ENCODE results near the gene DOC2B. TPM values are rescaled to one million over a fixed set of nuclear protein-coding genes. Genes with fewer than 3 reads are reported as not detected.

Gene DOC2B
- total RNA-seq, 2 experiments from 2014 or later: not detected

DNA sequence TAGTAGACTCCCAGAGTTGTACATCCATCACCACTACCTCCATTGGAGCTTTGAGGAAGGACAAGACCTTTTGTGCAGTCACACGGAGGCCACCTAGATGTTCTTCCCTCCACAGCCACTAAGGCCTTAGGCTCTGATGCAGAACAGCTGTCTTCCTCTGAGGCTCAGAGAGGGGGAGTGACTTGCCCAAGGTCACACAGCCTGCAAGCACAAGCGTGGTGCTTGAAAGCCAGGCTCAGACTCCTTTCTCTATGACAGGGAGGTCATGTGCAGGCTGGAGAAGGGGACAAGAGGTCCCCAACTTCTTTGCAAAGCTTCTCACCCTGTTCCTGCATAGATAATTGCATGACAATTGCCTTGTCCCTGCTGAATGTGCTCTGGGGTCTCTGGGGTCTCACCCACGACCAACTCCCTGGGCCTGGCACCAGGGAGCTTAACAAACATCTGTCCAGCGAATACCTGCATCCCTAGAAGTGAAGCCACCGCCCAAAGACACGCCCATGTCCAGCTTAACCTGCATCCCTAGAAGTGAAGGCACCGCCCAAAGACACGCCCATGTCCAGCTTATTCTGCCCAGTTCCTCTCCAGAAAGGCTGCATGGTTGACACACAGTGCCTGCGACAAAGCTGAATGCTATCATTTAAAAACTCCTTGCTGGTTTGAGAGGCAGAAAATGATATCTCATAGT is 31.4 kb downstream of the DOC2B start:
- TF ChIP-seq EZH2phosphoT487 (IDR thresholded peaks at IDR 0.05; ENCODE audit: borderline replicate concordance, low read depth, low read length): no peak
- TF ChIP-seq, protein P1, sequence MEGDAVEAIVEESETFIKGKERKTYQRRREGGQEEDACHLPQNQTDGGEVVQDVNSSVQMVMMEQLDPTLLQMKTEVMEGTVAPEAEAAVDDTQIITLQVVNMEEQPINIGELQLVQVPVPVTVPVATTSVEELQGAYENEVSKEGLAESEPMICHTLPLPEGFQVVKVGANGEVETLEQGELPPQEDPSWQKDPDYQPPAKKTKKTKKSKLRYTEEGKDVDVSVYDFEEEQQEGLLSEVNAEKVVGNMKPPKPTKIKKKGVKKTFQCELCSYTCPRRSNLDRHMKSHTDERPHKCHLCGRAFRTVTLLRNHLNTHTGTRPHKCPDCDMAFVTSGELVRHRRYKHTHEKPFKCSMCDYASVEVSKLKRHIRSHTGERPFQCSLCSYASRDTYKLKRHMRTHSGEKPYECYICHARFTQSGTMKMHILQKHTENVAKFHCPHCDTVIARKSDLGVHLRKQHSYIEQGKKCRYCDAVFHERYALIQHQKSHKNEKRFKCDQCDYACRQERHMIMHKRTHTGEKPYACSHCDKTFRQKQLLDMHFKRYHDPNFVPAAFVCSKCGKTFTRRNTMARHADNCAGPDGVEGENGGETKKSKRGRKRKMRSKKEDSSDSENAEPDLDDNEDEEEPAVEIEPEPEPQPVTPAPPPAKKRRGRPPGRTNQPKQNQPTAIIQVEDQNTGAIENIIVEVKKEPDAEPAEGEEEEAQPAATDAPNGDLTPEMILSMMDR (conservative IDR thresholded peaks at IDR 0.05; ENCODE audit: low read length): no peak
- H3K36me3 ChIP-seq (ENCODE audit: insufficient read depth, low read length): no peaks in the 10 kb centered on the region
- ChIA-PET POLR2A (no interaction called here), CTCF (ENCODE audit: unreplicated experiment) (no interaction called here)
- no peaks in the 10 kb centered on the region for H3K9me2 ChIP-seq (ENCODE audit: insufficient read depth, low read length)
- H2AFZ ChIP-seq (ENCODE audit: low read length): no peak overlapping the region
- H3K27ac ChIP-seq (ENCODE audit: low read depth, low read length, poor library complexity, severe bottlenecking): no peak overlapping the region
- no peak for DNase-seq (ENCODE audit: low spot score)
- no peak overlapping the region for H3K4me3 ChIP-seq (ENCODE audit: low read depth, low read length, poor library complexity, severe bottlenecking)
- H3K4me2 ChIP-seq (ENCODE audit: low read length): no peak overlapping the region
- H3K79me2 ChIP-seq (ENCODE audit: insufficient read depth, low read depth, low read length): no peaks in the 10 kb centered on the region
- BruUV-seq (replicated peaks): no TSS peak
- no peaks in the 10 kb centered on the region for H3K9me3 ChIP-seq (ENCODE audit: low read length)
- no peaks in the 10 kb centered on the region for H4K20me1 ChIP-seq (ENCODE audit: insufficient read depth, low read length)
- no peaks in the 10 kb centered on the region for H3K4me1 ChIP-seq (ENCODE audit: insufficient read depth, low read length, poor library complexity, severe bottlenecking)
- intact Hi-C loops (cut with micrococcal nuclease; ENCODE audit: unreplicated experiment): no loop called here

DNA sequence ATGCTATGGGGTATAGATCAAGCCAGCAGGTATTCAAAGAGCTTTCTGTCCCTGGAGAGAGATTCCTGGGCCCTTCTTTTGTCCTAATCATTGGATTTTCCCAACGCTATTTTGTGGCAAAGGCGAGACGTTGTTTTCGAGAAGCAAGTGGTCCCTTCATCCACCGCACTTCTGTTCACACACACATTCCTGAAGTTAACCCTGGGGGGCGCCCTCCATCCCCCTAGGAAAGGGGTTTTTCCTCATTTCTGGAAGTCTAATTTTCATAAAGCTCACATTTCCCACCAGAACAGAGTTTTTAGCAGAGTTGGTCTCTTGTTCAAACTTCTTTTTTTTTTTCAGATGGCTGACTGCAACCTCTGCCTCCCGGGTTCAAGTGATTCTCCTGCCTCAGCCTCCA is 32.2 kb downstream of the DOC2B start:
- Histone ChIP-seq H3K4me1 (ENCODE audit: insufficient read depth, low read length, poor library complexity, severe bottlenecking) (no peaks in the 10 kb centered on the region), H3K4me2 (ENCODE audit: low read length) (no peak overlapping the region), H4K20me1 (ENCODE audit: insufficient read depth, low read length) (no peaks in the 10 kb centered on the region), H3K79me2 (ENCODE audit: insufficient read depth, low read depth, low read length) (no peaks in the 10 kb centered on the region), H3K36me3 (ENCODE audit: insufficient read depth, low read length) (no peaks in the 10 kb centered on the region), H3K9me2 (ENCODE audit: insufficient read depth, low read length) (no peaks in the 10 kb centered on the region), H3K9me3 (ENCODE audit: low read length) (no peaks in the 10 kb centered on the region), H3K4me3 (ENCODE audit: low read depth, low read length, poor library complexity, severe bottlenecking) (no peak overlapping the region), H2AFZ (ENCODE audit: low read length) (no peak overlapping the region), H3K27ac (ENCODE audit: low read depth, low read length, poor library complexity, severe bottlenecking) (no peak overlapping the region)
- CTCF ChIA-PET (ENCODE audit: unreplicated experiment): no interaction called here
- TF ChIP-seq, protein P1 (conservative IDR thresholded peaks at IDR 0.05; ENCODE audit: low read length): no peak
- TF ChIP-seq EZH2phosphoT487 (IDR thresholded peaks at IDR 0.05; ENCODE audit: borderline replicate concordance, low read depth, low read length): no peak
- POLR2A ChIA-PET: interaction anchor here (0.7 kb wide), 1 partner anchor 233 kb away, joined by 4 read pairs; no protein-coding TSS in a partner anchor
- no TSS peak for BruUV-seq (replicated peaks)
- intact Hi-C loops (cut with micrococcal nuclease; ENCODE audit: unreplicated experiment): no loop called here
- DNase-seq (ENCODE audit: low spot score): no peak

DNA sequence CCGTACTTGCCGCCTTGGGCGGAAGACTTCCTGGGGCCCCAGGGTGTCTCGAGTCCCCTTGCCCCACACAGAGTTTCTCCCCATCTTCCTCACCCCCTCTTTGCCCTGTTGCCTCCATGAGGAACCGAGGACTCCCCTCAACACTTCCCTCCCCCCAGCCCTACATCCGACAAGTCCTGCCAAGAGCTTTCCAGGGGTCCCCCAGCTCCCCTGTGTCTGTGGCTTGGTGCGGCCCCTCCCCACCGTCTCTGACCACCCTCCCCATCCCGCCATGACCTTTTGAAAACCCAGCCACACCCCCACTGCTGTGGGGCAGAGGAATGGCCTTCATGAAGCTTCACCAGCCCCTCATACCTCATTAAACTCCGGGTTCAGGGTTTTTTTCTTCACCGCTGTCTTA is 32.7 kb downstream of the DOC2B start:
- Histone ChIP-seq H3K9me2 (ENCODE audit: insufficient read depth, low read length) (no peaks in the 10 kb centered on the region), H2AFZ (ENCODE audit: low read length) (no peak overlapping the region), H3K36me3 (ENCODE audit: insufficient read depth, low read length) (no peaks in the 10 kb centered on the region), H4K20me1 (ENCODE audit: insufficient read depth, low read length) (no peaks in the 10 kb centered on the region), H3K4me1 (ENCODE audit: insufficient read depth, low read length, poor library complexity, severe bottlenecking) (no peaks in the 10 kb centered on the region), H3K9me3 (ENCODE audit: low read length) (no peaks in the 10 kb centered on the region), H3K4me2 (ENCODE audit: low read length) (no peak overlapping the region), H3K79me2 (ENCODE audit: insufficient read depth, low read depth, low read length) (no peaks in the 10 kb centered on the region), H3K27ac (ENCODE audit: low read depth, low read length, poor library complexity, severe bottlenecking) (no peak overlapping the region), H3K4me3 (ENCODE audit: low read depth, low read length, poor library complexity, severe bottlenecking) (no peak overlapping the region)
- no TSS peak for BruUV-seq (replicated peaks)
- no peak for DNase-seq (ENCODE audit: low spot score)
- intact Hi-C loops (cut with micrococcal nuclease; ENCODE audit: unreplicated experiment): no loop called here
- TF ChIP-seq EZH2phosphoT487 (IDR thresholded peaks at IDR 0.05; ENCODE audit: borderline replicate concordance, low read depth, low read length): no peak
- TF ChIP-seq, protein P1 (conservative IDR thresholded peaks at IDR 0.05; ENCODE audit: low read length): no peak
- CTCF ChIA-PET (ENCODE audit: unreplicated experiment): no interaction called here
- POLR2A ChIA-PET: interaction anchor here (0.7 kb wide), 1 partner anchor 233 kb away, joined by 4 read pairs; no protein-coding TSS in a partner anchor
